Lung (tissue), 12 donors: ENCODE data around the gene PSMC2. TPM values are rescaled to one million over a fixed set of nuclear protein-coding genes. Genes with fewer than 3 reads are reported as not detected.

Source experiments
- ATAC-seq: fragments of 200-7000 bp; cut with Tn5 transposase; one replicate; pipeline ENCODE4 v1.9.1; 2020; ENCODE audit warnings: moderate number of reproducible peaks; ENCODE audit not compliant: insufficient read depth, low FRiP score
- DNase-seq, 3 donors: peaks; one replicate each; pipeline ENCODE4 v3.0.0-alpha.2; 2013 to 2017
- H3K27ac ChIP-seq, 2 donors: one replicate each; pipeline ENCODE4 v1.5.1; 2013; ENCODE audit warnings: mild to moderate bottlenecking in 2 of 2, moderate library complexity in 2 of 2, control low read depth in 1 of 2, inconsistent platforms in 1 of 2, low read depth in 1 of 2, low read length in 1 of 2
- H3K27me3 ChIP-seq, 3 donors: one replicate each; pipeline ENCODE4 v1.5.1; 2013; ENCODE audit warnings: low read length in 2 of 3; ENCODE audit not compliant: control insufficient read depth in 3 of 3, insufficient read depth in 3 of 3
- H3K36me3 ChIP-seq, 4 donors: one replicate each; pipeline ENCODE4 v1.5.1; 2013; ENCODE audit warnings: low read length in 4 of 4, mild to moderate bottlenecking in 1 of 4, moderate library complexity in 1 of 4; ENCODE audit not compliant: control insufficient read depth in 4 of 4, insufficient read depth in 4 of 4
- H3K4me1 ChIP-seq, 5 donors: one replicate each; pipeline ENCODE4 v1.5.1; 2013; ENCODE audit warnings: low read length in 5 of 5, mild to moderate bottlenecking in 2 of 5, moderate library complexity in 1 of 5; ENCODE audit not compliant: control insufficient read depth in 5 of 5, insufficient read depth in 5 of 5
- H3K4me3 ChIP-seq: one replicate; pipeline ENCODE4 v1.5.1; 2013; ENCODE audit warnings: mild to moderate bottlenecking, control low read depth, moderate library complexity
- H3K9ac ChIP-seq, 2 donors: one replicate each; pipeline ENCODE4 v1.5.1; 2013; ENCODE audit warnings: low read length in 2 of 2, control low read depth in 1 of 2; ENCODE audit not compliant: insufficient read depth in 1 of 2
- H3K9me3 ChIP-seq, 4 donors: one replicate each; pipeline ENCODE4 v1.5.1; 2013; ENCODE audit warnings: low read length in 3 of 4, mild to moderate bottlenecking in 1 of 4, moderate library complexity in 1 of 4; ENCODE audit not compliant: control insufficient read depth in 4 of 4, insufficient read depth in 3 of 4
- WGBS, 2 donors: extraction: QIAGEN DNeasy Blood & Tissue Kit; methylation state at CpG; one replicate each; pipeline ENCODE4 v1.1.7; 2013; 5-methylcytosine and 5-hydroxymethylcytosine counted together
- polyA plus RNA-seq, 2 donors: library from polyadenylated mRNA; stranded (reverse); fragments of 200-250 nt; gene quantifications; one replicate each; pipeline ENCODE4 v1.2.1, GENCODE V29; 2013
- total RNA-seq, 2 donors: library from RNA; depleted of rRNA in 1 of 2; stranded (reverse); fragments of >200 nt in 1 of 2; gene quantifications; one replicate each; pipeline ENCODE4 v1.2.1, GENCODE V29; 2014 to 2021
- TF ChIP-seq, protein P1 (sequence below): IDR thresholded peaks from 2 replicates; pipeline ENCODE4 v1.5.1; 2012; ENCODE audit warnings: mild to moderate bottlenecking; ENCODE audit errors: control extremely low read depth, extremely low read depth
- donor health status: control.
- donor health status: control.
- donor health status: Bipolar disorder and iron deficiency.
- donor health status: healthy.
- donor health status: DM: yes; HTN: yes; CAD: no.

PSMC2 gene
- total and polyA plus RNA-seq, 4 donors, result 68.8 to 157 (median 100) TPM

DNA sequence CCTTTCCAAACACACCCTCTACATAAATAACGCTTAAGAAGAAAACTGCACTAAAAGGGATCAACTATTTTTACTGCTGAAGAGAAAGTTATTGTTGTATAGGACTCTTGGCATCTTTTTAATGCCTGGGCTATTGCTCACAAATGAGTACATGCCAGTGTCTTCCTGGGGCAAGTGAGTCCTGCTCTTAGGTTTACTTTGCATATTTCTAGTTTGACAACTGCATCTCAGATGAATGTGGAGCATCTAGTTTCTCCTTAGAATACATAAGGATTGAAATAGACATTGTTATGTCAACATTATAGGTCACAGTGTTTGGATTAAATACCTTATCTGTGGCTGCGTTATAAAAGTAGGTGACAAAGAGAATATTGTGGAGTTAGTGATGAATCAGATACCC is 44.5 kb downstream of the PSMC2 start:
- ATAC-seq, result no peak
- Histone ChIP-seq H3K4me3 (no peak overlapping the region), H3K9me3 (no peaks in the 10 kb centered on the region), H3K36me3 (no peaks in the 10 kb centered on the region), H3K27ac (no peak overlapping the region), H3K27me3 (no peaks in the 10 kb centered on the region), H3K4me1 (no peaks in the 10 kb centered on the region), H3K9ac (no peak overlapping the region)
- DNase-seq, result no peak
- 77 to 88% methylated on average over 2 of the region's 2 CpGs for WGBS, 2 donors
- TF ChIP-seq, protein P1, sequence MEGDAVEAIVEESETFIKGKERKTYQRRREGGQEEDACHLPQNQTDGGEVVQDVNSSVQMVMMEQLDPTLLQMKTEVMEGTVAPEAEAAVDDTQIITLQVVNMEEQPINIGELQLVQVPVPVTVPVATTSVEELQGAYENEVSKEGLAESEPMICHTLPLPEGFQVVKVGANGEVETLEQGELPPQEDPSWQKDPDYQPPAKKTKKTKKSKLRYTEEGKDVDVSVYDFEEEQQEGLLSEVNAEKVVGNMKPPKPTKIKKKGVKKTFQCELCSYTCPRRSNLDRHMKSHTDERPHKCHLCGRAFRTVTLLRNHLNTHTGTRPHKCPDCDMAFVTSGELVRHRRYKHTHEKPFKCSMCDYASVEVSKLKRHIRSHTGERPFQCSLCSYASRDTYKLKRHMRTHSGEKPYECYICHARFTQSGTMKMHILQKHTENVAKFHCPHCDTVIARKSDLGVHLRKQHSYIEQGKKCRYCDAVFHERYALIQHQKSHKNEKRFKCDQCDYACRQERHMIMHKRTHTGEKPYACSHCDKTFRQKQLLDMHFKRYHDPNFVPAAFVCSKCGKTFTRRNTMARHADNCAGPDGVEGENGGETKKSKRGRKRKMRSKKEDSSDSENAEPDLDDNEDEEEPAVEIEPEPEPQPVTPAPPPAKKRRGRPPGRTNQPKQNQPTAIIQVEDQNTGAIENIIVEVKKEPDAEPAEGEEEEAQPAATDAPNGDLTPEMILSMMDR, result no peak

DNA sequence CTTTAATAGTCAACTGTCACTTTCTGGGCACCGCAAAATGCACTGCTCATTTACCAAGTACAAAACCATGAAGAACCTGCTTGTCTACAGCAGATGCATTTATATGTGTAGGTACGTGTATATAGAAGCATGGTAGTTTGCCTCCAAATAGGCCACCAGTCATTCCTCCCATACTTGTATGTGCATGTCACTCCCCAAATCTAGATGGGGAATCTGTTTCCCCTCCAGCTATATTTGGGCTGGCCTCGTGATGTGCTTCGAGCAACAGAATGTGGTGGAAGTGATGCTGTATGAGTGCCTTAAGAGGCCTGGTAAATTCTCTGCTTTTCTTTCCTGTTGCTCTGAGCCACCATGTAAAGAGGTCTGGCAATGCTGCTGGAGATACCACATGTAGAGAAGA is 47.1 kb downstream of the PSMC2 start:
- TF ChIP-seq, protein P1, result no peak

DNA sequence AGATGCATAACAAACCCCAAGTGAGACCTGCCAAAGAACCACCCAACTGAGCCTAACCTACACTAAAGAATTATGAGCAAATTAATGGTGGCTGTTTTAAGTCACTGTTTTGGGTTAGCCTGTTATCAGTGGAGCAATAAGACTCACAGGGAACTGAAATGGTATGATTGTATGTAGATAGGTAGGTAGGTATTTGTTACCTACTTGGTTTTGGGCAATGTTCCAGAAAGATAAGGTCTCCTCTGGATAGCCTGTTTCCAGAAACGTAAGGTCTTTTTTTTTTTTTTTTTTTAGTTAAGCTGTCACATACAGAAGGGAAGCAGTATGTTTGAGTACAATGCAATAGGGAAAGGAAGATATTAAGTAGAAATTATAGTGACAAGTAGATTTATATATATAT is 47.6 kb downstream of the PSMC2 start:
- DNase-seq (peak in 1 of 3 donors; percentile 8), ATAC-seq (no peak)
- H3K27ac ChIP-seq, result no peak overlapping the region
- H3K9me3 ChIP-seq, result no peaks in the 10 kb centered on the region
- no peaks in the 10 kb centered on the region for H3K27me3 ChIP-seq
- H3K4me1 ChIP-seq, result no peaks in the 10 kb centered on the region
- no peak overlapping the region for H3K9ac ChIP-seq
- no peak overlapping the region for H3K4me3 ChIP-seq
- WGBS, 2 donors, result 44 to 59% methylated on average over 1 of the region's 1 CpG
- no peaks in the 10 kb centered on the region for H3K36me3 ChIP-seq
- TF ChIP-seq, protein P1, result no peak

More for the DNA sequence above, 47.1 kb downstream of the PSMC2 start:
- Histone ChIP-seq H3K4me3 (no peak overlapping the region), H3K27me3 (no peaks in the 10 kb centered on the region), H3K4me1 (no peaks in the 10 kb centered on the region), H3K9me3 (no peaks in the 10 kb centered on the region), H3K9ac (no peak overlapping the region), H3K36me3 (no peaks in the 10 kb centered on the region), H3K27ac (no peak overlapping the region)
- WGBS, 2 donors, result 92 to 96% methylated on average over 4 of the region's 4 CpGs
- DNase-seq (no peak), ATAC-seq (no peak)

DNA sequence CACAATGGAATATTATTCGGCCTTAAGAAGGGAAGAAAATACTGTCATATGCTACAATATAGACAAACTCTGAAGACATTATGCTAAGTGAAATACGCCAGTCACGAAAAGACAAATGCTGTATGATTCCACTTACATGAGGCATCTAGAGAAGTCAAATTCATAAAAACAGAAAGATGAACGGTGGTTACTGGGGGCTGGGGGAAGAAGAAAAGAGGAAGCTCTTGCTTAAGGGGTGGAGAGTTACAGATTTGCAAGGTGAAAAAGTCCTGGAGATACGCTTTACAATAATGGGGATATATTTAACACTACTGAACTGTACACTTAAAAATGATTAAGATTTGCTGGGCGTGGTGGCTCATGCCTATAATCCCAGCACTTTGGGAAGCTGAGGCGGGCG is 49.0 kb downstream of the PSMC2 start:
- no peak for DNase-seq
- no peak overlapping the region for H3K27ac ChIP-seq
- TF ChIP-seq, protein P1, result no peak
- H3K9me3 ChIP-seq, result no peaks in the 10 kb centered on the region
- H3K4me1 ChIP-seq, result no peaks in the 10 kb centered on the region
- H3K4me3 ChIP-seq, result no peak overlapping the region
- H3K27me3 ChIP-seq, result no peaks in the 10 kb centered on the region
- H3K9ac ChIP-seq, result no peak overlapping the region
- ATAC-seq, result no peak
- H3K36me3 ChIP-seq, result no peaks in the 10 kb centered on the region
- 59% methylated on average over 8 of the region's 8 CpGs for WGBS, 2 donors
